ENCODE measurements around the gene ALOX15B.
"Not testable (repeated sequence)": the region's sequence is repeated elsewhere in the genome, so short reads cannot be mapped to it uniquely, and the experiment has no call there.

The ALOX15B gene

GRCh38 chr17:8041249-8041928 lies 2.5 kb downstream of the ALOX15B start:
- peak; percentile 43 for DNase-seq

GRCh38 chr17:8041979-8042378 lies 3.1 kb downstream of the ALOX15B start:
- DNase-seq = no peak

- DNase-seq = no peak
Observed at GRCh38 chr17:8044819-8045810, 6.3 kb downstream of the ALOX15B start.

- no peak for DNase-seq
Observed at GRCh38 chr17:8046306-8046928, 7.6 kb downstream of the ALOX15B start.

- no peak for DNase-seq
Observed at GRCh38 chr17:8046929-8047768, 8.3 kb downstream of the ALOX15B start.

GRCh38 chr17:8047769-8048110 lies 8.9 kb downstream of the ALOX15B start:
- no peak for DNase-seq

DNA sequence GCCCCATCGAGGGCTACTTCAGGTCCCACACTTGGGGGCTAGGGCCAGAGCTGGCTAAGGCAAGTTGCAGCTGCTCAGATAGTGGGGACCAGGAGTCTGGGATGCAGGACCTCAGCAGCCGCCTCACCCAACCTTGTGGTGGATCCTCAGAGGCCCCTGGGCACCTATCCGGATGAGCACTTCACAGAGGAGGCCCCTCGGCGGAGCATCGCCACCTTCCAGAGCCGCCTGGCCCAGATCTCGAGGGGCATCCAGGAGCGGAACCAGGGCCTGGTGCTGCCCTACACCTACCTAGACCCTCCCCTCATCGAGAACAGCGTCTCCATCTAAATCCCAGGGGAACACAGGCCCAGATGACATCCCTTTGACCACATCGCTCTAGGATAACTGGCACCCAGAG lies 9.4 kb downstream of the ALOX15B start:
- no peak for DNase-seq

- no peak for DNase-seq
Observed at GRCh38 chr17:8048736-8049135, 9.9 kb downstream of the ALOX15B start.

GRCh38 chr17:8051831-8052230 lies 13.0 kb downstream of the ALOX15B start:
- no peak for DNase-seq

DNA sequence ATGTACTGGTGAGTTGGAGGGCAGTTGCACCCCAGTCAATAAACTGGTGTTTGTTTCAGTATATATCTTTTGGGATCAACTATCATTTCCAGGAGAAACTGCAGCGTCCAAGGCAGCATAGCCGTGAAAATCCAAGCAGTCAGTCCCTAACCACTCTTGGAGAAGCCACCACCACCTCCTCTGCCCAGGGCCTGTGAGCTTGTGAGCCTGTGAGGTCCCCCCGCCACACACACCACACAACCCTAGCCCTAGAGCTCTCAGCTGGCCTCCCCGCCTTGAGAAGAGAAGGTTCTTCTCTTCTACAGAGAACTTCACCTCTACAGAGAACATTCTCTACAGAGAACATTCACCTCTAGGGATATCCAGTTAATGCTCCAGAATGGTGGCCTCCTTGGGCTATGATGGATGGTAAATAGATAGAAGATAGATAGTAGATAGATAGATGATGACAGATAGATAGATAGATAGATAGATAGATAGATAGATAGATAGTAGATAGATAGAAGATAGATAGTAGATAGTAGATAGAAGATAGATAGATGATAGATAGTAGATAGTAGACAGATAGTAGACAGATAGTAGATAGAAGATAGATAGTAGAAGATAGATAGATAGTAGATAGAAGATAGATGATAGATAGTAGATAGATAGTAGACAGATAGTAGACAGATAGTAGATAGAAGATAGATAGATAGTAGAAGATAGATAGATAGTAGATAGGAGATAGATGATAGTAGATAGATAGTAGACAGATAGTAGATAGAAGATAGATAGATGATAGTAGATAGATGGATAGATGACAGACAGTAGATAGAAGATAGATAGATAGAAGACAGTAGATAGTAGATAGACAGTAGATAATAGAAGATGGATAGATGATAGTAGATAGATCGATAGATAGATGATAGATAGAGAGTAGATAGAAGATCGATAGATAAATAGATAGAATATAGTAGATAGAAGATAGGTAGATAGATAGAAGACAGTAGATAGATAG lies 13.7 kb downstream of the ALOX15B start:
- DNase-seq = no peak

DNA sequence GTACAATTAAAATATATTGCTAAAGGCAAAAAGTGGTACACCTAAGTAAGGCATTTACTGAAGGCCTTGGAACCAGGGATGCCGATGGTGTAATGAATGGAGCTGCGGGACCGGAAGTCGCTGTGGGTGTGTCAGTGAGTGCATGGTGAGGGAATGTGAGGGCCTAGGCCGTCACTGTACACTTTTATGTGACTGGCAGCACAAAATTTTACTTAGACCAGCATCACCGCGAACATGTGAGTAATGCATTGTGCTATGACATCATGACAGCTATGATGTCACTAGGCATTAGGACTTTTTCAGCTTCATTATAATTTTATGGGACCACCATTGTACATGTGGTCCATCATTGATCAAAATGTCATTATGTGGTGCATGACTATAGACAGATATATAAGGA lies 14.7 kb downstream of the ALOX15B start:
- DNase-seq = no peak

- DNase-seq = no peak
Observed at GRCh38 chr17:8055851-8056231, 17.0 kb downstream of the ALOX15B start.

GRCh38 chr17:8056232-8056975 lies 17.5 kb downstream of the ALOX15B start:
- DNase-seq = no peak

GRCh38 chr17:8056976-8057625 lies 18.2 kb downstream of the ALOX15B start:
- no peak for DNase-seq

- DNase-seq = peak; percentile 68
Observed at GRCh38 chr17:8057691-8058114, 18.8 kb downstream of the ALOX15B start.

DNA sequence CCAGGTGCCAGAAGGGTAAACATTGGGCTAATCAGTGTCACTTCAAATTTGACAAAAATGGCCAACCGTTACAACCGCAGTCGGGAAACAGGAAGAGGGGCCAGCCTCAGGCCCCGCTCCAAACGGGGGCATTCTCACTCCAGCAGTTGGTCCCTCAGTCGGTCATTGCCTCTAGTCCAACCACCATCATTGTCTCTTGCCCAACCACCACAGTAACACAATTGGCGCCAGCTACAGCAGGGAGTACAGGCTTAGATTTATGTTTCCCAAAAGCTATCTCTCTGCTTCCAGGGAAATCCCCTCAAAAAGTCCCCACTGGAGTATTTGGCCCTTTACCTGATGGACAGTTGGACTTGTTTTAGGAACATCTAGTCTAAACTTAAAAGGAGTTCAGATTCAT lies 20.3 kb downstream of the ALOX15B start:
- no peak for DNase-seq

DNA sequence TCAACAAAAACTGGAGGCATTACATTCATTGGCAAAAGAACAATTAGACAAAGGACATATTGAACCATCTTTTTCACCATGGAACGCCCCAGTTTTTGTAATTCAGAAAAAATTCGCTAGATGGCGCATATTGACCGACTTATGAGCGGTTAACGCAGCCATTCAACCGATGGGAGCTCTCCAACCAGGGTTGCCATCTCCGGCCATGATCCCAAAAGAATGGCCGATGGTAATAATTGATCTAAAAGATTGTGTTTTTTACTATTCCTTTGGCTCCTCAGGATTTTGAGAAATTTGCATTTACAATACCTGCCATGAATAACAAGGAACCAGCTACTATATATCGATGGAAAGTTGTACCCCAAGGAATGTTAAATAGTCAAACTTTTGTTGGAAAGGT lies 21.4 kb downstream of the ALOX15B start:
- DNase-seq = no peak

DNA sequence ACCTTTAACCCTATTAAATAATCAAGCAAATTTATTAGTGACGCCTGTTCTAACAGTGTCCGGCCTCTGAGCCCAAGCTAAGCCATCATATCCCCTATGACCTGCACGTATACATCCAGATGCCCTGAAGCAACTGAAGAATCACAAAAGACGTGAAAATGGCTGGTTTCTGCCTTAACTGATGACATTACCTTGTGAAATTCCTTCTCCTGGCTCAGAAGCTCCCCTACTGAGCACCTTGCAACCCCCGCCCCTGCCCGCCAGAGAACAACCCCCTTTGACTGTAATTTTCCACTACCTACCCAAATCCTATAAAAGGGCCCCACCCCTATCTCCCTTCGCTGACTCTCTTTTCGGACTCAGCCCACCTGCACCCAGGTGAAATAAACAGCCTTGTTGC lies 23.0 kb downstream of the ALOX15B start:
- DNase-seq = not testable (repeated sequence)

GRCh38 chr17:8062435-8062806 lies 23.6 kb downstream of the ALOX15B start:
- no peak for DNase-seq

GRCh38 chr17:8062807-8063483 lies 24.1 kb downstream of the ALOX15B start:
- DNase-seq = no peak

All from 8988T (cell line).